DOHH2 (cell line): ENCODE results near the gene TRAP1.

ENCODE experiments used
- CTCF ChIP-seq: fragments of 200-600 bp; sonication (generic); IDR thresholded peaks from one replicate; pipeline ENCODE4 v1.5.1; 2014; ENCODE audit warnings: antibody characterized with exemption, mild to moderate bottlenecking, low read depth, low read length; ENCODE audit not compliant: poor library complexity, severe bottlenecking
- EZH2phosphoT487 ChIP-seq: fragments of 200-600 bp; sonication (generic); IDR thresholded peaks from 2 replicates; pipeline ENCODE4 v1.6.1; 2017; ENCODE audit warnings: borderline replicate concordance, mild to moderate bottlenecking, antibody characterized with exemption, low read length, moderate library complexity, mixed read lengths

DNA sequence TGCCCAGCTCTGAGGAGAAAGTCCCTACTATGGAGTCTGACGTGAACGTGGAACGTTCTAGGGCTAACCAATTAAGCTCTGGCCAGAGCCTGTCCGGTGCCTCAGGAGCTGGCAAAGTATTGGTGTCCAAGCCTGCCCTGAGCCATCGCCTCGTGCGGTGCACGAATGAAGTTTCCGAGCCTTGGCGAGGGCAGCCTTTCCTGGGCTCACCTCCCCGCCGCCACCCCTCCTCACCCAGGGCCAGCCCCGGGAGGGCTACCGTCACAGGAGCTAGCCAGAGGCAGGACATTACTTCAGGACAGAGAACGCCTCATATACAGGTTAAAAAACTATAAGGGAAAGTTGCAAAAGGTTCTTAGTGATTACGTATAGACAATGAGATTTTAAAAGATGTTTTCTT lies 23.6 kb upstream of the TRAP1 start:
- no peak for TF ChIP-seq CTCF
- no peak for TF ChIP-seq EZH2phosphoT487
